Right lobe of liver (tissue), 4 donors: Measurements from ENCODE around the gene SIN3A.

Experiments used
- CTCF ChIP-seq, 4 donors: fragments of 200-600 bp in 3 of 4; fragments of 450-650 bp in 1 of 4; IDR thresholded peaks; one replicate each; pipeline versions ENCODE4 v1.5.1 to v1.8.0; 2016 to 2022; ENCODE audit warnings: antibody characterized with exemption in 4 of 4, mild to moderate bottlenecking in 2 of 4
- POLR2A ChIP-seq: fragments of 450-650 bp; IDR thresholded peaks from one replicate; pipeline ENCODE4 v1.6.1; 2017; ENCODE audit warnings: antibody characterized with exemption, mild to moderate bottlenecking
- donor health status: DM: no; HTN: no; CAD: no.
- donor health status: DM: no; HTN: no; CAD: no.
- donor health status: DM: no; HTN: yes; CAD: no.

DNA sequence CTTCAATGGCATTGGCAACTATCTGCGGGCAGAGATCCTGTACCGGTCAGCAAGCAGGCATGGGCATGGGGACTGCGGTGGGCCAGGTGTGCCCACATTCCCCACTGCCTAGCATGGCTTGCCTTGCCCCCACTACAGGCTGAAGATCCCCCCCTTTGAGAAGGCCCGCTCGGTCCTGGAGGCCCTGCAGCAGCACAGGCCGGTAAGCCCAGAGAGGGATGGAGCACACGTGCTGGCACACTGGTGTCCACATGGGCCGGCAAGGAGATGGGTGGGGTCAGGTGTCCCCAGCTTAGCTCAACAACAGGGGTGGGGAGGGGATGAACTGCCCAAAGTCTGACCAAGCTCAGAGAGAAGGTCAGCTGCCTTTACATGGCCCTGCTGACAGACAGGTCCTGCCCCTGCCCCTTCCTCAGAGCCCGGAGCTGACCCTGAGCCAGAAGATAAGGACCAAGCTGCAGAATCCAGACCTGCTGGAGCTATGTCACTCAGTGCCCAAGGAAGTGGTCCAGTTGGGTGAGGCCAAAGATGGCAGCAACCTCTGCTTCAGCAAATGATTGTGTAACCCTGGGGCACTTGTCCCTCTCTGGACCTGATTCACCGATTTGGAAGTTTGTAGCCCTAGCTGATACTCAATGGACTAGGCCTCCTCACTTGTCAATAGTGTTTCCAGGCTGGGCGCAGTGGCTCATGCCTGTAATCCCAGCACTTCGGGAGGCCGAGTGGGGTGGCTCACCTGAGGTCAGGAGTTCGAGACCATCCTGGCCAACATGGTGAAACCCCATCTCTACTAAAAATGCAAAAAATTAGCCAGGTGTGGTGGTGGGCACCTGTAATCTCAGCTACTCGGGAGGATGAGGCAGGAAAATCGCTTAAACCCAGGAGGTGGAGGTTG, 99.1 kb downstream of the SIN3A start:
- no peak for TF ChIP-seq CTCF (IDR thresholded peaks at IDR 0.05)
- no peak for TF ChIP-seq POLR2A
